Epithelial cell of esophagus (primary cell): Measurements from ENCODE around the gene LMX1B.

ENCODE experiments used
- DNase-seq: peaks from one replicate; pipeline ENCODE4 v3.0.0; 2010; ENCODE audit warnings: low read depth
- H3K4me3 ChIP-seq: 2 replicates; pipeline ENCODE4 v1.5.1; 2011; ENCODE audit warnings: mild to moderate bottlenecking, low read length, control low read depth
- CTCF ChIP-seq: IDR thresholded peaks from 2 replicates; pipeline ENCODE4 v1.5.1; 2011; ENCODE audit warnings: low read depth, mild to moderate bottlenecking, low read length, control low read depth, inconsistent platforms; ENCODE audit not compliant: insufficient read depth; ENCODE audit errors: missing control alignments

Gene LMX1B

GRCh38 chr9:126621919-126622735, 8.4 kb downstream of the LMX1B start:
- TF ChIP-seq CTCF = no peak
- DNase-seq = no peak
- no peak overlapping the region for H3K4me3 ChIP-seq

GRCh38 chr9:126623314-126623666, 9.6 kb downstream of the LMX1B start:
- no peak for DNase-seq
- no peak overlapping the region for H3K4me3 ChIP-seq
- TF ChIP-seq CTCF = no peak

- DNase-seq = no peak
- H3K4me3 ChIP-seq = no peak overlapping the region
- TF ChIP-seq CTCF = no peak
Measured at GRCh38 chr9:126623667-126624478, 10.1 kb downstream of the LMX1B start.

GRCh38 chr9:126624479-126624826, 10.7 kb downstream of the LMX1B start:
- no peak for DNase-seq
- TF ChIP-seq CTCF = no peak
- H3K4me3 ChIP-seq = no peak overlapping the region

- H3K4me3 ChIP-seq = no peak overlapping the region
- no peak for DNase-seq
- no peak for TF ChIP-seq CTCF
Measured at GRCh38 chr9:126624912-126625311, 11.2 kb downstream of the LMX1B start.

- H3K4me3 ChIP-seq = no peak overlapping the region
- no peak for TF ChIP-seq CTCF
- DNase-seq = no peak
Measured at GRCh38 chr9:126625329-126626126, 11.8 kb downstream of the LMX1B start.
